ENCODE data around the gene ZRANB2. TPM values are rescaled to one million over a fixed set of nuclear protein-coding genes. Genes with fewer than 3 reads are reported as not detected.

Gene ZRANB2
- total and polyA plus RNA-seq, 12 donors: 17.9 to 100.0 (median 50.8) TPM

DNA sequence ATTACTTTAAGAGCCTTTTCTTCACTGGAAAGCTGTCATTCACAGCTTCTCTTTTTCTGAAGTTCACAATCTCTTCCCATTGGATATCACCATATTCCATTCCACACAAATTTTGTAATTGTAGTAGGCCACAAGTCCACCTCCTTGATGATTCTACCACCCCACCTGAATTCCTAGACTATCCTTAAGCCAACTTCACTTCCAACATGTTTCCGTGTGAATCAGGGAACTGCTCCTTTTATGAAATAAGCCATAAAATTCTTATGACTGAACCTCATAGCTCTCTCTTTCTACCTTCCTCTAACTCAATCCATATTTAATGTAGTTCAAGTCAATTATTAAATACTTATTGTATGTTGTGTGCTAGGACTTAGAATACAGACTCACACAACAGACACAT is 16.6 kb upstream of the ZRANB2 start:
- Histone ChIP-seq H3K9me3 (replicated peaks in 1 of 3) (no peaks in the 10 kb centered on the region), H3K4me3 (no peak overlapping the region), H3K27me3 (no peaks in the 10 kb centered on the region), H3K36me3 (replicated peaks in 1 of 2) (no peaks in the 10 kb centered on the region), H3K27ac (no peak overlapping the region), H3K4me1 (replicated peaks in 1 of 2) (no peaks in the 10 kb centered on the region)
- WGBS, 4 donors: 91 to 97% (median 93%) methylated on average over 1 of the region's 1 CpG
- DNase-seq: no peak
- intact Hi-C loops (cut with DNase I): no loop called here
- TF ChIP-seq, protein P1, sequence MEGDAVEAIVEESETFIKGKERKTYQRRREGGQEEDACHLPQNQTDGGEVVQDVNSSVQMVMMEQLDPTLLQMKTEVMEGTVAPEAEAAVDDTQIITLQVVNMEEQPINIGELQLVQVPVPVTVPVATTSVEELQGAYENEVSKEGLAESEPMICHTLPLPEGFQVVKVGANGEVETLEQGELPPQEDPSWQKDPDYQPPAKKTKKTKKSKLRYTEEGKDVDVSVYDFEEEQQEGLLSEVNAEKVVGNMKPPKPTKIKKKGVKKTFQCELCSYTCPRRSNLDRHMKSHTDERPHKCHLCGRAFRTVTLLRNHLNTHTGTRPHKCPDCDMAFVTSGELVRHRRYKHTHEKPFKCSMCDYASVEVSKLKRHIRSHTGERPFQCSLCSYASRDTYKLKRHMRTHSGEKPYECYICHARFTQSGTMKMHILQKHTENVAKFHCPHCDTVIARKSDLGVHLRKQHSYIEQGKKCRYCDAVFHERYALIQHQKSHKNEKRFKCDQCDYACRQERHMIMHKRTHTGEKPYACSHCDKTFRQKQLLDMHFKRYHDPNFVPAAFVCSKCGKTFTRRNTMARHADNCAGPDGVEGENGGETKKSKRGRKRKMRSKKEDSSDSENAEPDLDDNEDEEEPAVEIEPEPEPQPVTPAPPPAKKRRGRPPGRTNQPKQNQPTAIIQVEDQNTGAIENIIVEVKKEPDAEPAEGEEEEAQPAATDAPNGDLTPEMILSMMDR (IDR thresholded peaks at IDR 0.05): no peak
- TF ChIP-seq POLR2A (IDR thresholded peaks at IDR 0.05): no peak

DNA sequence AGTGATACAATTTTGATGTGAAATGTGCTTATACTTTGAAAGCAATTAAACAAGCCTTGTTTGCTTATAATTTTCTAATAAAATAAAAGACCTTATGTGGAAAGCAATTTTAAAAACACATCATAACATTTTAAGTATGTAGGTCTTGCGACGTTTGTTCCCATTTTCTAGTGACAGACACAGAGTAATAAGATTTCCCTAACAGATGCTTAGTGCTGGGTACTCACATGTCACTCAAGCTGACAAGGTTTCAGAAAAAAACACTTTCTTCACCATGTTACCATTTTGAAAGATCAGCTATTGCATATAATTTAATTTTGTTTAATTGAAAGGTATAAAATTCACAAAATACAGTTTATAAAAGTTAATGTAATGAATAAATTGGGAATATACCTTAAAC is 14.1 kb upstream of the ZRANB2 start:
- no peaks in the 10 kb centered on the region for H3K36me3 ChIP-seq (replicated peaks in 1 of 2)
- H3K9me3 ChIP-seq (replicated peaks in 1 of 3): no peaks in the 10 kb centered on the region
- no peaks in the 10 kb centered on the region for H3K27me3 ChIP-seq
- TF ChIP-seq, protein P1 (IDR thresholded peaks at IDR 0.05): no peak
- no peak for TF ChIP-seq POLR2A (IDR thresholded peaks at IDR 0.05)
- H3K4me1 ChIP-seq (replicated peaks in 1 of 2): no peaks in the 10 kb centered on the region
- H3K4me3 ChIP-seq: no peak overlapping the region
- no peak for DNase-seq
- intact Hi-C loops (cut with DNase I): no loop called here
- 86 to 93% (median 90%) methylated on average over 2 of the region's 2 CpGs for WGBS, 4 donors
- H3K27ac ChIP-seq: no peak overlapping the region

DNA sequence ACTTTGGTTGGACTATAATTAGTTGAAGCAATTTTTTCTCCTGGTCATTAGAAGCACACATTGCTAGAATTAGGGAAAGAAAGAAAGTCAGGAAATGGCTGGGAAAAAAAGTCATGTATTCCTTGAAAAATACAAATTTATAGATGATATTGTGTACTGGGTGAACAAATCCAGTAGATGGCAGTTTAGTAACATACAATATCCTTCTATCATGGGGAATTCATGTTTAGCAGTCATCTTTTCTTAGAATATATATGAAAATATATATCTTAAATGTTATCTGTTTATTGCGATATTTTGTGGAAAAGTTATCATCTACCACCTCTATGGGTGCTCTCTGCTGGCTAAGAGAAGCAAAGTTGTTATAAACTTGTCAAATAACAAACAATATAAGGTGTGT is 13.1 kb upstream of the ZRANB2 start:
- Histone ChIP-seq H3K36me3 (replicated peaks in 1 of 2) (no peaks in the 10 kb centered on the region), H3K27ac (no peak overlapping the region), H3K4me1 (replicated peaks in 1 of 2) (no peaks in the 10 kb centered on the region), H3K9me3 (replicated peaks in 1 of 3) (no peaks in the 10 kb centered on the region), H3K4me3 (no peak overlapping the region), H3K27me3 (no peaks in the 10 kb centered on the region)
- no peak for DNase-seq
- intact Hi-C loops (cut with DNase I): no loop called here
- 73 to 81% (median 78%) methylated on average over 1 of the region's 1 CpG for WGBS, 4 donors
- TF ChIP-seq POLR2A (IDR thresholded peaks at IDR 0.05): no peak
- TF ChIP-seq, protein P1 (IDR thresholded peaks at IDR 0.05): peak; percentile 3 to 45 (median 25)

DNA sequence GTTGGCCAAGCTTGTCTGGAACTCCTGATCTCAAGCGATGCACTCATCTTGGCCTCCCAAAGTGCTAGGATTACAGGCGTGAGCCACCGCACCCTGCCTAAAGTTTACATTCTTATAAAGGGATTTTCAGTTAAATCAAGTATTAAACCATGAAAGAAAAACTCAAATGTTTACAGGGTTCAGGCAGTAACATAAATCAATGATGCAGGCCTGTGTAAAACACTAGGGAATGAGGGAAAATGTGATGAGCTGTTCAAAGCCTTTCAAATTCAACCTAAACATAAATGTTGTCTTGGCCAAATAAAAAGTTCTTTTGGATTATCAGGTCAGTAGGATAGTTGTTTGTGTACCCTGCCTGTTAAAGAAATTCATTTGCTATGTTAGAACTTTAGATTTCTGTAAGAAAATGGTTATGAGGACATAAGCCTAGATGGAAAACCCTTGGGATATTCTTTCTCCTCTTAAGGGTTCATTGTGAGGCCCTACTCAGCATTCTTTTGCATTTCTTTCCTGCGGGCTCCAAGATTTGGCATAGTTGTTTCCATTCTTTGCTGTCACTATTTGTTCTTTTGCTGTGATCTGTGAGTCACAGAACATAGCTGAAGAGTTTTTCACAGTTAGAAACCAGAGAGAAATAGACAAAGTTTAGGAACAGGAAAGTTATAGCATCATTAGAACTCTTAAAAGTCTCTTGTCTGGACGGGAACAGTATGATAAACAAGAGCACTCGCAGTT is 8.9 kb upstream of the ZRANB2 start:
- H3K4me1 ChIP-seq (replicated peaks in 1 of 2): no peaks in the 10 kb centered on the region
- DNase-seq: no peak
- no peaks in the 10 kb centered on the region for H3K36me3 ChIP-seq (replicated peaks in 1 of 2)
- intact Hi-C loops (cut with DNase I): no loop called here
- TF ChIP-seq, protein P1 (IDR thresholded peaks at IDR 0.05): no peak
- H3K4me3 ChIP-seq: no peak overlapping the region
- H3K9me3 ChIP-seq (replicated peaks in 1 of 3): no peaks in the 10 kb centered on the region
- 75 to 82% (median 79%) methylated on average over 6 of the region's 6 CpGs for WGBS, 4 donors
- H3K27me3 ChIP-seq: no peaks in the 10 kb centered on the region
- peak overlapping the region in 1 of 5 donors; percentile 47 for H3K27ac ChIP-seq
